Muscle layer of colon (tissue), 2 donors: ENCODE data around the gene NOSIP.
A peak's percentile ranks its signal among the peaks of the same experiment; 100 is the strongest.

Source experiments
- H3K27ac ChIP-seq: one replicate; pipeline ENCODE4 v1.7.0; 2013; ENCODE audit warnings: low read depth, mild to moderate bottlenecking, low read length, moderate library complexity
- H3K27me3 ChIP-seq, 2 donors: one replicate each; pipeline ENCODE4 v1.7.0; 2013; ENCODE audit warnings: low read length in 2 of 2, mild to moderate bottlenecking in 2 of 2; ENCODE audit not compliant: insufficient read depth in 2 of 2, control insufficient read depth in 1 of 2
- H3K36me3 ChIP-seq: one replicate; pipeline ENCODE4 v1.7.0; 2013; ENCODE audit warnings: mild to moderate bottlenecking, low read length; ENCODE audit not compliant: insufficient read depth
- H3K4me1 ChIP-seq: one replicate; pipeline ENCODE4 v1.7.0; 2013; ENCODE audit warnings: mild to moderate bottlenecking, low read length; ENCODE audit not compliant: insufficient read depth
- H3K4me3 ChIP-seq, 2 donors: one replicate each; pipeline ENCODE4 v1.7.0; 2013; ENCODE audit warnings: low read length in 2 of 2, low read depth in 1 of 2, mild to moderate bottlenecking in 1 of 2, moderate library complexity in 1 of 2
- H3K9ac ChIP-seq: one replicate; pipeline ENCODE4 v1.7.0; 2013; ENCODE audit warnings: low read length
- H3K9me3 ChIP-seq: one replicate; pipeline ENCODE4 v1.7.0; 2013; ENCODE audit warnings: mild to moderate bottlenecking, low read length
- donor health status: abdominal sarcoma.
- donor health status: Adenocarcinoma of cecum.

Gene NOSIP

GRCh38 chr19:49536921-49537462, 43.4 kb downstream of the NOSIP start:
- no peaks in the 10 kb centered on the region for H3K27me3 ChIP-seq
- no peaks in the 10 kb centered on the region for H3K9me3 ChIP-seq
- H3K4me3 ChIP-seq: no peak overlapping the region
- no peak overlapping the region for H3K9ac ChIP-seq
- peaks cover 8% of the 10 kb centered on the region for H3K4me1 ChIP-seq
- H3K27ac ChIP-seq: no peak overlapping the region
- H3K36me3 ChIP-seq: peaks cover 10% of the 10 kb centered on the region

GRCh38 chr19:49534632-49535385, 45.5 kb downstream of the NOSIP start:
- H3K36me3 ChIP-seq: peaks cover 10% of the 10 kb centered on the region
- H3K4me1 ChIP-seq: peaks cover 8% of the 10 kb centered on the region
- H3K27ac ChIP-seq: no peak overlapping the region
- no peaks in the 10 kb centered on the region for H3K9me3 ChIP-seq
- H3K9ac ChIP-seq: no peak overlapping the region
- no peaks in the 10 kb centered on the region for H3K27me3 ChIP-seq
- no peak overlapping the region for H3K4me3 ChIP-seq

- Histone ChIP-seq H3K36me3 (peaks cover 5% of the 10 kb centered on the region), H3K27me3 (no peaks in the 10 kb centered on the region), H3K9ac (no peak overlapping the region), H3K4me1 (peaks cover 8% of the 10 kb centered on the region), H3K27ac (no peak overlapping the region), H3K9me3 (no peaks in the 10 kb centered on the region), H3K4me3 (peak overlapping the region; percentile 36 to 54)
These were observed 46.5 kb downstream of the NOSIP start for GRCh38 chr19:49533551-49534488.

GRCh38 chr19:49530708-49531107, 49.6 kb downstream of the NOSIP start:
- no peaks in the 10 kb centered on the region for H3K27me3 ChIP-seq
- H3K27ac ChIP-seq: no peak overlapping the region
- peaks cover 12% of the 10 kb centered on the region for H3K4me1 ChIP-seq
- H3K36me3 ChIP-seq: no peaks in the 10 kb centered on the region
- H3K9me3 ChIP-seq: no peaks in the 10 kb centered on the region
- no peak overlapping the region for H3K4me3 ChIP-seq
- H3K9ac ChIP-seq: no peak overlapping the region

GRCh38 chr19:49528211-49528771, 52.1 kb downstream of the NOSIP start:
- no peak overlapping the region for H3K27ac ChIP-seq
- H3K9ac ChIP-seq: no peak overlapping the region
- no peaks in the 10 kb centered on the region for H3K27me3 ChIP-seq
- peak overlapping the region; percentile 50 to 71 for H3K4me3 ChIP-seq
- H3K9me3 ChIP-seq: no peaks in the 10 kb centered on the region
- H3K4me1 ChIP-seq: peaks cover 11% of the 10 kb centered on the region
- peaks cover 11% of the 10 kb centered on the region for H3K36me3 ChIP-seq

GRCh38 chr19:49524812-49525455, 55.4 kb downstream of the NOSIP start:
- no peaks in the 10 kb centered on the region for H3K9me3 ChIP-seq
- no peaks in the 10 kb centered on the region for H3K27me3 ChIP-seq
- peaks cover 16% of the 10 kb centered on the region for H3K36me3 ChIP-seq
- H3K9ac ChIP-seq: no peak overlapping the region
- H3K27ac ChIP-seq: no peak overlapping the region
- peaks cover 5% of the 10 kb centered on the region for H3K4me1 ChIP-seq
- H3K4me3 ChIP-seq: no peak overlapping the region

- H3K27me3 ChIP-seq: no peaks in the 10 kb centered on the region
- no peaks in the 10 kb centered on the region for H3K9me3 ChIP-seq
- peaks cover 27% of the 10 kb centered on the region for H3K36me3 ChIP-seq
- H3K4me3 ChIP-seq: no peak overlapping the region
- H3K9ac ChIP-seq: no peak overlapping the region
- no peak overlapping the region for H3K27ac ChIP-seq
- H3K4me1 ChIP-seq: no peaks in the 10 kb centered on the region
These were observed 59.5 kb downstream of the NOSIP start for GRCh38 chr19:49520705-49521319.

GRCh38 chr19:49518033-49518432, 62.3 kb downstream of the NOSIP start:
- Histone ChIP-seq H3K36me3 (peaks cover 19% of the 10 kb centered on the region), H3K9ac (no peak overlapping the region), H3K9me3 (no peaks in the 10 kb centered on the region), H3K4me3 (no peak overlapping the region), H3K27ac (no peak overlapping the region), H3K4me1 (peaks cover 7% of the 10 kb centered on the region), H3K27me3 (no peaks in the 10 kb centered on the region)

GRCh38 chr19:49515767-49516166, 64.6 kb downstream of the NOSIP start:
- H3K36me3 ChIP-seq: peaks cover 14% of the 10 kb centered on the region
- no peak overlapping the region for H3K27ac ChIP-seq
- peaks cover 20% of the 10 kb centered on the region for H3K4me1 ChIP-seq
- H3K27me3 ChIP-seq: no peaks in the 10 kb centered on the region
- no peak overlapping the region for H3K9ac ChIP-seq
- no peak overlapping the region for H3K4me3 ChIP-seq
- H3K9me3 ChIP-seq: no peaks in the 10 kb centered on the region

- Histone ChIP-seq H3K4me3 (no peak overlapping the region), H3K27ac (peak overlapping the region; percentile 73), H3K4me1 (peaks cover 20% of the 10 kb centered on the region)
These were observed 66.2 kb downstream of the NOSIP start for GRCh38 chr19:49514151-49514550.

More at GRCh38 chr19:49514151-49514550, 66.2 kb downstream of the NOSIP start:
- H3K9me3 ChIP-seq: no peaks in the 10 kb centered on the region
- H3K27me3 ChIP-seq: no peaks in the 10 kb centered on the region
- peaks cover 13% of the 10 kb centered on the region for H3K36me3 ChIP-seq
- H3K9ac ChIP-seq: no peak overlapping the region
